Activated naive CD4-positive, alpha-beta T cell treated with Interleukin-2 at 50 U/mL for 16 hours (primary cell): Measurements from ENCODE around the gene INF2.

Experiments
- DNase-seq: peaks from one replicate; pipeline ENCODE4 v3.0.0-alpha.2; 2020

INF2 gene

GRCh38 chr14:104691546-104692260 is 2.3 kb downstream of the INF2 start:
- no peak for DNase-seq

GRCh38 chr14:104692261-104692938 is 3.0 kb downstream of the INF2 start:
- DNase-seq, result no peak

- DNase-seq, result no peak
Measured at GRCh38 chr14:104692939-104693315, 3.5 kb downstream of the INF2 start.

- DNase-seq, result no peak
Measured at GRCh38 chr14:104693482-104694431, 4.3 kb downstream of the INF2 start.

- no peak for DNase-seq
Measured at GRCh38 chr14:104694475-104694950, 5.1 kb downstream of the INF2 start.

- DNase-seq, result peak; percentile 32
Measured at GRCh38 chr14:104694991-104695659, 5.7 kb downstream of the INF2 start.

GRCh38 chr14:104695660-104696000 is 6.2 kb downstream of the INF2 start:
- DNase-seq, result no peak

- no peak for DNase-seq
Measured at GRCh38 chr14:104696671-104697316, 7.4 kb downstream of the INF2 start.

GRCh38 chr14:104697317-104697703 is 7.9 kb downstream of the INF2 start:
- no peak for DNase-seq

GRCh38 chr14:104697892-104698583 is 8.6 kb downstream of the INF2 start:
- DNase-seq, result no peak

GRCh38 chr14:104698688-104699425 is 9.4 kb downstream of the INF2 start:
- no peak for DNase-seq

GRCh38 chr14:104699426-104699748 is 10.0 kb downstream of the INF2 start:
- no peak for DNase-seq

- DNase-seq, result no peak
Measured at GRCh38 chr14:104700225-104700651, 10.8 kb downstream of the INF2 start.

- DNase-seq, result no peak
Measured at GRCh38 chr14:104700747-104701217, 11.4 kb downstream of the INF2 start.

- no peak for DNase-seq
Measured at GRCh38 chr14:104701383-104702076, 12.1 kb downstream of the INF2 start.

- DNase-seq, result no peak
Measured at GRCh38 chr14:104702106-104702505, 12.7 kb downstream of the INF2 start.

GRCh38 chr14:104702673-104703072 is 13.3 kb downstream of the INF2 start:
- DNase-seq, result no peak

GRCh38 chr14:104703269-104703668 is 13.9 kb downstream of the INF2 start:
- no peak for DNase-seq

- no peak for DNase-seq
Measured at GRCh38 chr14:104704252-104704651, 14.8 kb downstream of the INF2 start.

GRCh38 chr14:104705340-104706047 is 16.1 kb downstream of the INF2 start:
- no peak for DNase-seq
